ENCODE results near the gene KDM2A.

DNA sequence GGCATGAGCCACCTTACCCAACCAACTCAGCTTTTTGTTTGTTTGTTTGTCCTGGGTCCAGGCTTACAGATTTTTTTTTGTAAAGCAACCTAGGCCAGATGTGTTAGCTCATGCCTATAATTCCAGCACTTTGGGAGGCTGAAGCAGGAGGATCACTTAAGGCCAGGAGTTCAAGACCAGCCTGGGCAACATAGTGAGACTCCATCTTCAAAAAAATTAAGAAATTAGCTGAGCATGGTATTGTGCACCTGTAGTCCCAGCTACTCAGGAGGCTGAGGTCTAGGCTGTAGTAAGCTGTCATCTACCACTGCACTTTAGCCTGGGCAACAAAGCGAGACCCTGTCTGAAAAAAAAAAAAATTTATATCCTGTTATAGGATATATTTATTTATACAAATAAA, 118.5 kb downstream of the KDM2A start:
- TF ChIP-seq ZFP3 (CRISPR knock-in tag; IDR thresholded peaks at IDR 0.05): no peak
- TF ChIP-seq, protein P1, sequence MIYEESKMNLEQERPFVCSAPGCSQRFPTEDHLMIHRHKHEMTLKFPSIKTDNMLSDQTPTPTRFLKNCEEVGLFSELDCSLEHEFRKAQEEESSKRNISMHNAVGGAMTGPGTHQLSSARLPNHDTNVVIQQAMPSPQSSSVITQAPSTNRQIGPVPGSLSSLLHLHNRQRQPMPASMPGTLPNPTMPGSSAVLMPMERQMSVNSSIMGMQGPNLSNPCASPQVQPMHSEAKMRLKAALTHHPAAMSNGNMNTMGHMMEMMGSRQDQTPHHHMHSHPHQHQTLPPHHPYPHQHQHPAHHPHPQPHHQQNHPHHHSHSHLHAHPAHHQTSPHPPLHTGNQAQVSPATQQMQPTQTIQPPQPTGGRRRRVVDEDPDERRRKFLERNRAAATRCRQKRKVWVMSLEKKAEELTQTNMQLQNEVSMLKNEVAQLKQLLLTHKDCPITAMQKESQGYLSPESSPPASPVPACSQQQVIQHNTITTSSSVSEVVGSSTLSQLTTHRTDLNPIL (CRISPR knock-in tag; IDR thresholded peaks at IDR 0.05; ENCODE audit: low read depth): no peak
- no peak for TF ChIP-seq SNAI2 (CRISPR knock-in tag; IDR thresholded peaks at IDR 0.05)
- TF ChIP-seq ZFP30 (CRISPR knock-in tag; IDR thresholded peaks at IDR 0.05): no peak
- TF ChIP-seq, protein P2, sequence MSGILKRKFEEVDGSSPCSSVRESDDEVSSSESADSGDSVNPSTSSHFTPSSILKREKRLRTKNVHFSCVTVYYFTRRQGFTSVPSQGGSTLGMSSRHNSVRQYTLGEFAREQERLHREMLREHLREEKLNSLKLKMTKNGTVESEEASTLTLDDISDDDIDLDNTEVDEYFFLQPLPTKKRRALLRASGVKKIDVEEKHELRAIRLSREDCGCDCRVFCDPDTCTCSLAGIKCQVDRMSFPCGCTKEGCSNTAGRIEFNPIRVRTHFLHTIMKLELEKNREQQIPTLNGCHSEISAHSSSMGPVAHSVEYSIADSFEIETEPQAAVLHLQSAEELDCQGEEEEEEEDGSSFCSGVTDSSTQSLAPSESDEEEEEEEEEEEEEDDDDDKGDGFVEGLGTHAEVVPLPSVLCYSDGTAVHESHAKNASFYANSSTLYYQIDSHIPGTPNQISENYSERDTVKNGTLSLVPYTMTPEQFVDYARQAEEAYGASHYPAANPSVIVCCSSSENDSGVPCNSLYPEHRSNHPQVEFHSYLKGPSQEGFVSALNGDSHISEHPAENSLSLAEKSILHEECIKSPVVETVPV (CRISPR knock-in tag; IDR thresholded peaks at IDR 0.05): no peak
- no peak for TF ChIP-seq ZNF70 (CRISPR knock-in tag; IDR thresholded peaks at IDR 0.05)
- no peak for TF ChIP-seq OSR1 (CRISPR knock-in tag; IDR thresholded peaks at IDR 0.05)

All from SK-N-SH treated with all-trans-retinoic acid at 6 μM for 48 hours (cell line).